Ovary (tissue), 3 donors: Measurements from ENCODE around the gene CFAP210.

ENCODE experiments used
- CTCF ChIP-seq, 3 donors: fragments of 450-650 bp in 2 of 3; fragments of 200-600 bp in 1 of 3; IDR thresholded peaks; one replicate each; pipeline versions ENCODE4 v1.5.1 to v1.8.0; 2016 to 2022; ENCODE audit warnings: antibody characterized with exemption in 3 of 3, mild to moderate bottlenecking in 1 of 3
- EP300 ChIP-seq: sonication (generic); formaldehyde crosslinking; IDR thresholded peaks from one replicate; pipeline ENCODE4 v1.6.1; 2017; ENCODE audit warnings: antibody characterized with exemption
- POLR2A ChIP-seq: fragments of 450-650 bp; IDR thresholded peaks from one replicate; pipeline ENCODE4 v1.6.1; 2017; ENCODE audit warnings: antibody characterized with exemption, mild to moderate bottlenecking, moderate library complexity
- donor health status: DM: no; HTN: no; CAD: no.

- TF ChIP-seq EP300 (no peak), CTCF (IDR thresholded peaks at IDR 0.05) (no peak), POLR2A (no peak)
Observed at GRCh38 chr2:169670215-169670651, 24.0 kb downstream of the CFAP210 start.
